GM19467 (cell line): Measurements from ENCODE around the gene DEFB124.
"Not testable (repeated sequence)": the region's sequence is repeated elsewhere in the genome, so short reads cannot be mapped to it uniquely, and the experiment has no call there.

Experiments
- ATAC-seq: cut with Tn5 transposase; IDR thresholded peaks from one replicate; pipeline ENCODE4 v1.9.1; 2021; ENCODE audit warnings: mild to moderate bottlenecking, moderate library complexity; ENCODE audit not compliant: unreplicated experiment

DEFB124 gene

GRCh38 chr20:31489152-31489551 lies 14.2 kb upstream of the DEFB124 start:
- ATAC-seq, result no peak

GRCh38 chr20:31488115-31488514 lies 13.2 kb upstream of the DEFB124 start:
- ATAC-seq, result no peak

GRCh38 chr20:31485450-31486339 lies 10.8 kb upstream of the DEFB124 start:
- no peak for ATAC-seq

- no peak for ATAC-seq
Measured at GRCh38 chr20:31484001-31484400, 9.1 kb upstream of the DEFB124 start.

- ATAC-seq, result no peak
Measured at GRCh38 chr20:31476643-31477215, 1.8 kb upstream of the DEFB124 start.

GRCh38 chr20:31476294-31476585 lies 1.3 kb upstream of the DEFB124 start:
- ATAC-seq, result no peak

- no peak for ATAC-seq
Measured at GRCh38 chr20:31475472-31476293, 756 bp upstream of the DEFB124 start.

GRCh38 chr20:31474097-31474436 lies 860 bp downstream of the DEFB124 start:
- no peak for ATAC-seq

GRCh38 chr20:31473331-31474096 lies 1.4 kb downstream of the DEFB124 start:
- no peak for ATAC-seq

GRCh38 chr20:31472395-31473330 lies 2.3 kb downstream of the DEFB124 start:
- no peak for ATAC-seq

- not testable (repeated sequence) for ATAC-seq
Measured at GRCh38 chr20:31470946-31471345, 4.0 kb downstream of the DEFB124 start.

GRCh38 chr20:31454361-31454760 lies 20.6 kb downstream of the DEFB124 start:
- ATAC-seq, result no peak

- no peak for ATAC-seq
Measured at GRCh38 chr20:31452575-31452974, 22.4 kb downstream of the DEFB124 start.

- no peak for ATAC-seq
Measured at GRCh38 chr20:31449511-31450414, 25.2 kb downstream of the DEFB124 start.

- ATAC-seq, result no peak
Measured at GRCh38 chr20:31446084-31446819, 28.7 kb downstream of the DEFB124 start.

- no peak for ATAC-seq
Measured at GRCh38 chr20:31440012-31440659, 34.8 kb downstream of the DEFB124 start, which contains the start of gene DEFB123. Gene DEFB123 (plus strand): TSS chr20:31440632. CDS start chr20:31440699, 67 bp downstream.

GRCh38 chr20:31430568-31431115 lies 44.3 kb downstream of the DEFB124 start:
- no peak for ATAC-seq
